ENCODE results near the gene MGRN1. TPM values are rescaled to one million over a fixed set of nuclear protein-coding genes. Genes with fewer than 3 reads are reported as not detected.
A peak's percentile ranks its signal among the peaks of the same experiment; 100 is the strongest.

The MGRN1 gene
- total and polyA plus RNA-seq, 2 experiments from 2014 or later, result 47.2 to 66.6 TPM

GRCh38 chr16:4682616-4683254 is 58.1 kb downstream of the MGRN1 start:
- Histone ChIP-seq H3K4me3 (no peak overlapping the region), H3K9me3 (ENCODE audit: low read depth) (no peaks in the 10 kb centered on the region), H3K4me1 (ENCODE audit: low read depth) (peaks cover 13% of the 10 kb centered on the region), H3K27me3 (no peaks in the 10 kb centered on the region), H3K36me3 (peaks cover 2% of the 10 kb centered on the region), H3K27ac (no peak overlapping the region)
- TF ChIP-seq CTCF (IDR thresholded peaks at IDR 0.05; ENCODE audit: low read depth, low read length), result peak; percentile 31
- peak; percentile 23 to 42 for DNase-seq (ENCODE audit: low read depth in 1 of 2, low spot score in 1 of 2)

DNA sequence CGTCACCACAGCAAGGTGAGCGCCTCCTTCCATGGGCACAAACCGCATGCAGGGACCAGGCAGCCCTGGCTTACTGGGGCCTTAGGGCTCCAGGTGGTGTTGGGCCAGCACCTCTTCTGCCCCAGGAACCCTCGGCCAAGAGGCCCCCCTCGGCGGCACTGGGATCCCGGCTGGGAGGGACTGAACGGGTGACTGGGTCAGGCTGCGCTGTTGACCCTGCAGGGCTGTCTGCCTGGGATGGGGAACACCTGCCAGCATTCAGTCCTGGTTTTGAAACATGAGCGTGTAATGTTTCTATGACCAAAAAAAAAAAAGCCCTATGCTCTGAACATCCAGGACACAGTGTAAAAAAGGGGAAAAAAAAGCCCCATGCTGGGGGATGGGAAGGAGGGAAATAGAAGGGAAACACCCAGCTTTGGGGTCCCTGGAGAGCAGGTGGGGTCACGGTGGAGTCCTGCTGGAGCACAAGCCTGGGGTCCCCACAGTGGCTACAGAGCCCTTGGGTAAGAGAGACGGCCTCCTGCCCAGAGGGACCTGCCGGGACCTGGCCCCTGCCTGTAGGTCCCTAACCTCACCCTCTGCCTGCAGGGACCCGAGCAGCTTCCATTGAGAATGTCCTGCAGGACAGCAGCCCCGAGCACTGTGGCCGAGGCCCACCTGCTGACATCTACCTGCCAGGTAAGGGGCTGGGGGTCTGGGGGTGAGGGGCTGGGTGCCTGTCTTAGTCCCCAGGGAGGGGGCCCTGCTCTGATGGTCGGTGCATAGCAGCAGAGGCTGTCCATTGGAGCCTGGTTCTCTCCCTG is 58.8 kb downstream of the MGRN1 start:
- no peak overlapping the region for H3K27ac ChIP-seq
- DNase-seq (ENCODE audit: low read depth in 1 of 2, low spot score in 1 of 2), result no peak
- peaks cover 13% of the 10 kb centered on the region for H3K4me1 ChIP-seq (ENCODE audit: low read depth)
- no peak overlapping the region for H3K4me3 ChIP-seq
- no peaks in the 10 kb centered on the region for H3K27me3 ChIP-seq
- no peaks in the 10 kb centered on the region for H3K9me3 ChIP-seq (ENCODE audit: low read depth)
- TF ChIP-seq CTCF (IDR thresholded peaks at IDR 0.05; ENCODE audit: low read depth, low read length), result no peak
- peaks cover 6% of the 10 kb centered on the region for H3K36me3 ChIP-seq

DNA sequence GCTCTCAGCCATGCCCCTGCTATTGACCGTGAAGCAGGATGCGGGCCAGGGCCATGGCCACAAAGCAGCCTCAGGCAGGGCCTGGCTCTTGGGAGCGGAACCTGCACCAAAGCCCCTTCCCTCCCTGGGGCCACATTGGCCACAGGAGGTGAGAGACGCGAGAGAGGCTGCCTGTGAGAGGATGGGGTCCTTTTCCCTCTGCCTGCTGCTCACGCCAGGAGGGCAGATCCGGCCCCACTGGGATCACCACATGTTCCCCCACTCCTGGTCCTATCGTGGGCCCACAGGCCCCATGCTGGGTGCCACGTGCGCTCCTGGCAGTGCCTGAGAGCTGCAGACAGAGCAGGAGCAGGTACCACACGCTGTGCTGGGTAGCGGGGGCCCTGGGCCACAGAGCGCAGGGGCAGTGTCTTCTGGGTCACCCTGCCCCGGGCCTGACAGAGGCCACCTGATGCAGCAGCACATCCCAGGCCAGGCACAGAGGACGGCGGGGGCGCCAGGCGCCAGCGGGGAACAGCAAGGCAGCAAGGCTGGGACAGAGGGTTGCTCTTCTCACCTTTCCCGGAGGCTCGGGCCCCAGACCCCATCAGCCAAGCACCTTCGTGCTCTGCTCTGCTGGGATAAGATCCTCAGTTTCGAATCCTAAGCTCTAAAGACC is 59.6 kb downstream of the MGRN1 start:
- Histone ChIP-seq H3K27me3 (no peaks in the 10 kb centered on the region), H3K27ac (no peak overlapping the region), H3K36me3 (peaks cover 6% of the 10 kb centered on the region), H3K9me3 (ENCODE audit: low read depth) (no peaks in the 10 kb centered on the region), H3K4me1 (ENCODE audit: low read depth) (peaks cover 6% of the 10 kb centered on the region), H3K4me3 (no peak overlapping the region)
- TF ChIP-seq CTCF (IDR thresholded peaks at IDR 0.05; ENCODE audit: low read depth, low read length), result no peak
- DNase-seq (ENCODE audit: low read depth in 1 of 2, low spot score in 1 of 2), result no peak

DNA sequence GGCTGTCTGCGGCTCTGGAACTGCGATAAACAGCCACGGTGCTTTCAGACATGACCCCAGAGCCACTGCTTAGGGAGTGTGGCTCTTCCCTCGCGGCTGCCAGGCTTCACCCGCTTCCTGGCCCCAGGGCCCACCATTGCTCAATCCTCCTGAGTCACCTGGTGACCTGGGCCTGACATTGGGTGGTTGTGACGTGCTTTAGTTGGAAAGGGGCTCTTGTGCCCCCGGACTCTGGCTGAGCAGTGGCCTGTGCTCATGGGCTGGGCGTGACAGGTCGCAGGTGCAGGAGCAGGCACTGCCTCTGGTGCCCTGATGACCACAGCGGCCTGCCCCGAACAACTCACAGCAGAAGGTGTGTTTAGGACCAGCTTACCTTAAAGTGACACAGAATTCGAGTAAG is 60.1 kb downstream of the MGRN1 start:
- H3K9me3 ChIP-seq (ENCODE audit: low read depth), result no peaks in the 10 kb centered on the region
- no peaks in the 10 kb centered on the region for H3K27me3 ChIP-seq
- peaks cover 6% of the 10 kb centered on the region for H3K36me3 ChIP-seq
- H3K4me3 ChIP-seq, result no peak overlapping the region
- H3K27ac ChIP-seq, result no peak overlapping the region
- DNase-seq (ENCODE audit: low read depth in 1 of 2, low spot score in 1 of 2), result no peak
- TF ChIP-seq CTCF (IDR thresholded peaks at IDR 0.05; ENCODE audit: low read depth, low read length), result no peak
- peaks cover under 1% of the 10 kb centered on the region for H3K4me1 ChIP-seq (ENCODE audit: low read depth)

GRCh38 chr16:4685292-4685691 is 60.7 kb downstream of the MGRN1 start:
- peaks cover 6% of the 10 kb centered on the region for H3K36me3 ChIP-seq
- no peaks in the 10 kb centered on the region for H3K4me1 ChIP-seq (ENCODE audit: low read depth)
- H3K4me3 ChIP-seq, result no peak overlapping the region
- no peaks in the 10 kb centered on the region for H3K27me3 ChIP-seq
- no peaks in the 10 kb centered on the region for H3K9me3 ChIP-seq (ENCODE audit: low read depth)
- TF ChIP-seq CTCF (IDR thresholded peaks at IDR 0.05; ENCODE audit: low read depth, low read length), result no peak
- no peak overlapping the region for H3K27ac ChIP-seq
- no peak for DNase-seq (ENCODE audit: low read depth in 1 of 2, low spot score in 1 of 2)

All from cardiac muscle cell (in vitro differentiated cells and primary cell).